Hindlimb muscle (tissue), 1 donor: ENCODE measurements around the gene PFN3. TPM values are rescaled to one million over a fixed set of nuclear protein-coding genes. Genes with fewer than 3 reads are reported as not detected.

Experiments
- DNase-seq: peaks from one replicate; pipeline ENCODE4 v3.0.0-alpha.2; 2013
- polyA plus RNA-seq: library from polyadenylated mRNA; unstranded; fragments of 120-200 nt; gene quantifications from one replicate; pipeline ENCODE4 v1.2.1, GENCODE V29; 2013; ENCODE audit not compliant: insufficient read length

The PFN3 gene
- polyA plus RNA-seq, 1 donor, result not detected

- DNase-seq, result no peak
Observed at GRCh38 chr5:177359451-177359851, 41.0 kb downstream of the PFN3 start.

GRCh38 chr5:177358370-177358819, 42.1 kb downstream of the PFN3 start:
- DNase-seq, result no peak

- DNase-seq, result no peak
Observed at GRCh38 chr5:177357459-177358351, 42.8 kb downstream of the PFN3 start, which contains the start of gene RGS14. Gene RGS14, plus strand, starts transcription at chr5:177357924. Its CDS starts 101 bp downstream, at chr5:177358025.

GRCh38 chr5:177357146-177357458, 43.4 kb downstream of the PFN3 start:
- no peak for DNase-seq

- DNase-seq, result no peak
Observed at GRCh38 chr5:177356746-177357145, 43.7 kb downstream of the PFN3 start.

GRCh38 chr5:177355868-177356168, 44.6 kb downstream of the PFN3 start:
- no peak for DNase-seq

GRCh38 chr5:177355162-177355867, 45.1 kb downstream of the PFN3 start:
- DNase-seq, result no peak

- no peak for DNase-seq
Observed at GRCh38 chr5:177354711-177355110, 45.8 kb downstream of the PFN3 start.

GRCh38 chr5:177354256-177354655, 46.2 kb downstream of the PFN3 start:
- DNase-seq, result no peak

- DNase-seq, result no peak
Observed at GRCh38 chr5:177353093-177353492, 47.4 kb downstream of the PFN3 start.

- peak; percentile 94 for DNase-seq
Observed at GRCh38 chr5:177351392-177352329, 48.8 kb downstream of the PFN3 start, which contains the start of gene LMAN2. Gene LMAN2, minus strand, starts transcription at chr5:177351668. Its CDS starts 21 bp downstream, at chr5:177351647.

GRCh38 chr5:177350776-177351391, 49.6 kb downstream of the PFN3 start:
- no peak for DNase-seq

Other genes with a start within 250 kb of the PFN3 start
- 23.0 TPM for gene RAB24, start 96.9 kb downstream of the PFN3 start, polyA plus RNA-seq
- 79.7 TPM for gene PRELID1, start 96.9 kb downstream of the PFN3 start, polyA plus RNA-seq
- gene MXD3, start 88.8 kb downstream of the PFN3 start, polyA plus RNA-seq, result 20.3 TPM
- 76.5 TPM for gene LMAN2, start 49.0 kb downstream of the PFN3 start, polyA plus RNA-seq
- gene RGS14, start 42.7 kb downstream of the PFN3 start, polyA plus RNA-seq, result 17.7 TPM
- not detected for gene SLC34A1, start 16.2 kb downstream of the PFN3 start, polyA plus RNA-seq
- gene F12, start 8.9 kb upstream of the PFN3 start, polyA plus RNA-seq, result 0.41 TPM
- gene GRK6, start 26.0 kb upstream of the PFN3 start, polyA plus RNA-seq, result 17.7 TPM
- 0.96 TPM for gene PRR7, start 46.2 kb upstream of the PFN3 start, polyA plus RNA-seq
- 280 TPM for gene DBN1, start 73.0 kb upstream of the PFN3 start, polyA plus RNA-seq
- gene PDLIM7, start 96.9 kb upstream of the PFN3 start, polyA plus RNA-seq, result 326 TPM
- gene DOK3, start 109.2 kb upstream of the PFN3 start, polyA plus RNA-seq, result 9.8 TPM
- 45.8 TPM for gene DDX41, start 116.3 kb upstream of the PFN3 start, polyA plus RNA-seq
- 59.9 TPM for gene FAM193B, start 153.9 kb upstream of the PFN3 start, polyA plus RNA-seq
- gene TMED9, start 191.5 kb upstream of the PFN3 start, polyA plus RNA-seq, result 114 TPM
- gene B4GALT7, start 199.5 kb upstream of the PFN3 start, polyA plus RNA-seq, result 20.7 TPM